Hepatocyte (in vitro differentiated cells): ENCODE data around the gene ERBB2.

Experiments
- EZH2 ChIP-seq: fragments of 200-600 bp; sonication (generic); IDR thresholded peaks from 2 replicates; pipeline ENCODE4 v1.6.1; 2016; ENCODE audit warnings: antibody characterized with exemption, mild to moderate bottlenecking, borderline replicate concordance
- EZH2phosphoT487 ChIP-seq: fragments of 200-600 bp; sonication (generic); IDR thresholded peaks from one replicate; pipeline ENCODE4 v1.6.1; 2018; ENCODE audit warnings: antibody characterized with exemption, mild to moderate bottlenecking, low read depth, moderate library complexity; ENCODE audit not compliant: unreplicated experiment, severe bottlenecking
- TF ChIP-seq, protein P1 (sequence below): fragments of 200-600 bp; sonication (generic); IDR thresholded peaks from 2 replicates; pipeline ENCODE4 v1.5.1; 2016; ENCODE audit warnings: antibody characterized with exemption, mild to moderate bottlenecking; ENCODE audit not compliant: poor library complexity

DNA sequence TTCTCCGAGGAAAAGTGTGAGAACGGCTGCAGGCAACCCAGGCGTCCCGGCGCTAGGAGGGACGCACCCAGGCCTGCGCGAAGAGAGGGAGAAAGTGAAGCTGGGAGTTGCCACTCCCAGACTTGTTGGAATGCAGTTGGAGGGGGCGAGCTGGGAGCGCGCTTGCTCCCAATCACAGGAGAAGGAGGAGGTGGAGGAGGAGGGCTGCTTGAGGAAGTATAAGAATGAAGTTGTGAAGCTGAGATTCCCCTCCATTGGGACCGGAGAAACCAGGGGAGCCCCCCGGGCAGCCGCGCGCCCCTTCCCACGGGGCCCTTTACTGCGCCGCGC lies at the start of gene ERBB2:
- TF ChIP-seq, protein P1, sequence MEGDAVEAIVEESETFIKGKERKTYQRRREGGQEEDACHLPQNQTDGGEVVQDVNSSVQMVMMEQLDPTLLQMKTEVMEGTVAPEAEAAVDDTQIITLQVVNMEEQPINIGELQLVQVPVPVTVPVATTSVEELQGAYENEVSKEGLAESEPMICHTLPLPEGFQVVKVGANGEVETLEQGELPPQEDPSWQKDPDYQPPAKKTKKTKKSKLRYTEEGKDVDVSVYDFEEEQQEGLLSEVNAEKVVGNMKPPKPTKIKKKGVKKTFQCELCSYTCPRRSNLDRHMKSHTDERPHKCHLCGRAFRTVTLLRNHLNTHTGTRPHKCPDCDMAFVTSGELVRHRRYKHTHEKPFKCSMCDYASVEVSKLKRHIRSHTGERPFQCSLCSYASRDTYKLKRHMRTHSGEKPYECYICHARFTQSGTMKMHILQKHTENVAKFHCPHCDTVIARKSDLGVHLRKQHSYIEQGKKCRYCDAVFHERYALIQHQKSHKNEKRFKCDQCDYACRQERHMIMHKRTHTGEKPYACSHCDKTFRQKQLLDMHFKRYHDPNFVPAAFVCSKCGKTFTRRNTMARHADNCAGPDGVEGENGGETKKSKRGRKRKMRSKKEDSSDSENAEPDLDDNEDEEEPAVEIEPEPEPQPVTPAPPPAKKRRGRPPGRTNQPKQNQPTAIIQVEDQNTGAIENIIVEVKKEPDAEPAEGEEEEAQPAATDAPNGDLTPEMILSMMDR, result no peak
- TF ChIP-seq EZH2phosphoT487 (no peak), EZH2 (no peak)
